Measurements from ENCODE around the gene TMSB4X.

DNA sequence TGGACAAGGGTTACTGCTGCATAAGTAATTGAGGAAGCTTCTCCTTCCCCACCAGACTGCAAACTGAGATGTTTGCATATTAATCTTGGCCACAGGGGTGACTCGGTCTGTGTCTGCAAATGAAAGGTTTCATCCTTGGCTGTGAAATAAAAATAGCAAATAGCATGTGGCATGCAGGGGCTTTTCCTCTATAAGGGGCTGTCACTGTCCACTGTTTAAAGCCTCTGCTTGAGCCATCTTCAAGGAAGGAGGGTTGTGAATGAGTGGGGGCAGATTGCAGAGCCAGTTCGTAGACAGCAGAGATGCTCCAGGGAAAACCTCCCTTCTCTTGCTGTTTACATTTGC is 33.3 kb downstream of the TMSB4X start:
- TF ChIP-seq, protein P1, sequence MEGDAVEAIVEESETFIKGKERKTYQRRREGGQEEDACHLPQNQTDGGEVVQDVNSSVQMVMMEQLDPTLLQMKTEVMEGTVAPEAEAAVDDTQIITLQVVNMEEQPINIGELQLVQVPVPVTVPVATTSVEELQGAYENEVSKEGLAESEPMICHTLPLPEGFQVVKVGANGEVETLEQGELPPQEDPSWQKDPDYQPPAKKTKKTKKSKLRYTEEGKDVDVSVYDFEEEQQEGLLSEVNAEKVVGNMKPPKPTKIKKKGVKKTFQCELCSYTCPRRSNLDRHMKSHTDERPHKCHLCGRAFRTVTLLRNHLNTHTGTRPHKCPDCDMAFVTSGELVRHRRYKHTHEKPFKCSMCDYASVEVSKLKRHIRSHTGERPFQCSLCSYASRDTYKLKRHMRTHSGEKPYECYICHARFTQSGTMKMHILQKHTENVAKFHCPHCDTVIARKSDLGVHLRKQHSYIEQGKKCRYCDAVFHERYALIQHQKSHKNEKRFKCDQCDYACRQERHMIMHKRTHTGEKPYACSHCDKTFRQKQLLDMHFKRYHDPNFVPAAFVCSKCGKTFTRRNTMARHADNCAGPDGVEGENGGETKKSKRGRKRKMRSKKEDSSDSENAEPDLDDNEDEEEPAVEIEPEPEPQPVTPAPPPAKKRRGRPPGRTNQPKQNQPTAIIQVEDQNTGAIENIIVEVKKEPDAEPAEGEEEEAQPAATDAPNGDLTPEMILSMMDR (IDR thresholded peaks at IDR 0.05; ENCODE audit: insufficient read depth, low read length): no peak
- TF ChIP-seq POLR2AphosphoS5 (IDR thresholded peaks at IDR 0.05; ENCODE audit: low read depth) (no peak), GABPA (IDR thresholded peaks at IDR 0.05; ENCODE audit: low read depth) (no peak), SPI1 (IDR thresholded peaks at IDR 0.05; ENCODE audit: borderline replicate concordance, low read depth) (no peak)
- TF ChIP-seq, protein P2, sequence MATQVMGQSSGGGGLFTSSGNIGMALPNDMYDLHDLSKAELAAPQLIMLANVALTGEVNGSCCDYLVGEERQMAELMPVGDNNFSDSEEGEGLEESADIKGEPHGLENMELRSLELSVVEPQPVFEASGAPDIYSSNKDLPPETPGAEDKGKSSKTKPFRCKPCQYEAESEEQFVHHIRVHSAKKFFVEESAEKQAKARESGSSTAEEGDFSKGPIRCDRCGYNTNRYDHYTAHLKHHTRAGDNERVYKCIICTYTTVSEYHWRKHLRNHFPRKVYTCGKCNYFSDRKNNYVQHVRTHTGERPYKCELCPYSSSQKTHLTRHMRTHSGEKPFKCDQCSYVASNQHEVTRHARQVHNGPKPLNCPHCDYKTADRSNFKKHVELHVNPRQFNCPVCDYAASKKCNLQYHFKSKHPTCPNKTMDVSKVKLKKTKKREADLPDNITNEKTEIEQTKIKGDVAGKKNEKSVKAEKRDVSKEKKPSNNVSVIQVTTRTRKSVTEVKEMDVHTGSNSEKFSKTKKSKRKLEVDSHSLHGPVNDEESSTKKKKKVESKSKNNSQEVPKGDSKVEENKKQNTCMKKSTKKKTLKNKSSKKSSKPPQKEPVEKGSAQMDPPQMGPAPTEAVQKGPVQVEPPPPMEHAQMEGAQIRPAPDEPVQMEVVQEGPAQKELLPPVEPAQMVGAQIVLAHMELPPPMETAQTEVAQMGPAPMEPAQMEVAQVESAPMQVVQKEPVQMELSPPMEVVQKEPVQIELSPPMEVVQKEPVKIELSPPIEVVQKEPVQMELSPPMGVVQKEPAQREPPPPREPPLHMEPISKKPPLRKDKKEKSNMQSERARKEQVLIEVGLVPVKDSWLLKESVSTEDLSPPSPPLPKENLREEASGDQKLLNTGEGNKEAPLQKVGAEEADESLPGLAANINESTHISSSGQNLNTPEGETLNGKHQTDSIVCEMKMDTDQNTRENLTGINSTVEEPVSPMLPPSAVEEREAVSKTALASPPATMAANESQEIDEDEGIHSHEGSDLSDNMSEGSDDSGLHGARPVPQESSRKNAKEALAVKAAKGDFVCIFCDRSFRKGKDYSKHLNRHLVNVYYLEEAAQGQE (IDR thresholded peaks at IDR 0.05; ENCODE audit: insufficient replicate concordance, low read depth): no peak
